H1 (cell line): Measurements from ENCODE around the gene MAK. TPM values are rescaled to one million over a fixed set of nuclear protein-coding genes. Genes with fewer than 3 reads are reported as not detected.

Experiments
- CTCF ChIA-PET: fragments of 300-600 bp; sonication (Branson Sonifier 250); formaldehyde crosslinking; loops from one replicate; lab custom pipeline; 2021; ENCODE audit not compliant: partially characterized antibody; lab: Charles Lee
- POLR2A ChIA-PET: fragments of 300-600 bp; sonication (Branson Sonifier 250); formaldehyde crosslinking; loops from one replicate; lab custom pipeline; 2021; ENCODE audit warnings: inconsistent platforms; ENCODE audit not compliant: partially characterized antibody; lab: Charles Lee
- DNase-seq, 2 experiments: peaks; one replicate each; pipeline versions ENCODE4 v3.0.0 to v3.0.0-alpha.2; 2010 to 2022; ENCODE audit warnings: low spot score in 2 of 2, low read depth in 1 of 2, mixed read lengths in 1 of 2
- FAIRE-seq: peaks from 2 replicates; lab custom pipeline; 2011; peaks lifted over from hg19 to GRCh38; lab: Jason Lieb, UNC
- H2AFZ ChIP-seq: 2 replicates; pipeline ENCODE4 v1.8.1; 2012; ENCODE audit warnings: low read length, inconsistent platforms
- H2AK5ac ChIP-seq: 2 replicates; pipeline ENCODE4 v1.6.1; 2013; ENCODE audit warnings: low read depth, low read length
- H2BK120ac ChIP-seq: replicated peaks from 2 replicates; pipeline ENCODE3; 2013; ENCODE audit warnings: low read depth, low read length, inconsistent platforms
- H2BK12ac ChIP-seq: 2 replicates; pipeline ENCODE4 v1.6.1; 2013; ENCODE audit warnings: low read depth, low read length
- H2BK15ac ChIP-seq: 2 replicates; pipeline ENCODE4 v1.6.1; 2013; ENCODE audit warnings: low read length
- H2BK20ac ChIP-seq: 2 replicates; pipeline ENCODE4 v1.6.1; 2013; ENCODE audit warnings: low read length
- H2BK5ac ChIP-seq: 2 replicates; pipeline ENCODE4 v1.6.1; 2013; ENCODE audit warnings: low read depth, low read length
- H3K14ac ChIP-seq: 2 replicates; pipeline ENCODE4 v1.6.1; 2013; ENCODE audit warnings: inconsistent platforms; ENCODE audit not compliant: insufficient read length
- H3K18ac ChIP-seq: 2 replicates; pipeline ENCODE4 v1.6.1; 2013; ENCODE audit warnings: low read length; ENCODE audit errors: extremely low read depth
- H3K23ac ChIP-seq: 2 replicates; pipeline ENCODE4 v1.6.1; 2013; ENCODE audit warnings: inconsistent platforms; ENCODE audit not compliant: insufficient read length
- H3K23me2 ChIP-seq: 2 replicates; pipeline ENCODE4 v1.6.1; 2013; ENCODE audit warnings: low read depth, low read length
- H3K27ac ChIP-seq: 2 replicates; pipeline ENCODE4 v1.6.1; 2011; ENCODE audit warnings: low read depth, low read length, inconsistent platforms
- H3K27me3 ChIP-seq, 4 experiments: replicated peaks in 1 of 4; 1 replicate in 1 of 4; 2 replicates in 3 of 4; pipeline versions ENCODE4 v1.6.1 to v1.8.1; 2011 to 2013; ENCODE audit warnings: low read length in 3 of 4, mild to moderate bottlenecking in 3 of 4, inconsistent platforms in 2 of 4, mixed read lengths in 2 of 4, moderate library complexity in 1 of 4; ENCODE audit not compliant: control insufficient read depth in 3 of 4, insufficient read depth in 3 of 4; ENCODE audit errors: extremely low read depth in 1 of 4
- H3K36me3 ChIP-seq, 4 experiments: 2 replicates each; pipeline versions ENCODE4 v1.6.1 to v1.8.1; 2011 to 2013; ENCODE audit warnings: mild to moderate bottlenecking in 4 of 4, low read length in 3 of 4, moderate library complexity in 2 of 4, control low read depth in 1 of 4, inconsistent platforms in 1 of 4; ENCODE audit not compliant: insufficient read depth in 4 of 4, control insufficient read depth in 2 of 4
- H3K4ac ChIP-seq: replicated peaks from 2 replicates; pipeline ENCODE3; 2013; ENCODE audit warnings: low read length, low read depth, mixed read lengths, inconsistent platforms; ENCODE audit not compliant: insufficient read length
- H3K4me1 ChIP-seq, 4 experiments: replicated peaks in 1 of 4; 1 replicate in 1 of 4; 2 replicates in 3 of 4; pipeline versions ENCODE4 v1.6.1 to v1.8.1; 2011 to 2013; ENCODE audit warnings: low read length in 3 of 4, inconsistent platforms in 2 of 4, mixed read lengths in 1 of 4; ENCODE audit not compliant: insufficient read depth in 4 of 4, control insufficient read depth in 3 of 4
- H3K4me2 ChIP-seq, 2 experiments: 2 replicates each; pipeline versions ENCODE4 v1.6.1 to v1.8.1; 2011 to 2013; ENCODE audit warnings: low read depth in 2 of 2, low read length in 2 of 2, control low read depth in 1 of 2, inconsistent platforms in 1 of 2, mild to moderate bottlenecking in 1 of 2; ENCODE audit not compliant: insufficient read depth in 1 of 2
- H3K4me3 ChIP-seq, 4 experiments: fragments of 200-600, 300-600 bp in 1 of 4; sonication (generic), shearing (Covaris generic), sonication (Bioruptor Twin) in 1 of 4; 2 replicates each; pipeline versions ENCODE4 v1.5.1 to v1.8.1; 2011 to 2016; ENCODE audit warnings: low read length in 4 of 4, low read depth in 3 of 4, control low read depth in 2 of 4, inconsistent platforms in 2 of 4, mild to moderate bottlenecking in 2 of 4, mixed read lengths in 1 of 4, moderate library complexity in 1 of 4; ENCODE audit not compliant: insufficient read depth in 2 of 4; ENCODE audit errors: extremely low read depth in 1 of 4
- H3K56ac ChIP-seq: replicated peaks from 2 replicates; pipeline ENCODE3; 2013; ENCODE audit warnings: low read depth, mild to moderate bottlenecking, mixed read lengths, low read length, inconsistent platforms; ENCODE audit not compliant: insufficient read length
- H3K79me1 ChIP-seq: 2 replicates; pipeline ENCODE4 v1.6.1; 2013; ENCODE audit warnings: low read depth, low read length, control low read depth
- H3K79me2 ChIP-seq, 2 experiments: 2 replicates each; pipeline versions ENCODE4 v1.6.1 to v1.8.1; 2012 to 2013; ENCODE audit warnings: low read length in 2 of 2, mild to moderate bottlenecking in 2 of 2, inconsistent platforms in 1 of 2; ENCODE audit not compliant: insufficient read depth in 2 of 2, control insufficient read depth in 1 of 2
- H3K9ac ChIP-seq, 4 experiments: replicated peaks in 1 of 4; 1 replicate in 1 of 4; 2 replicates in 3 of 4; pipeline versions ENCODE4 v1.6.1 to v1.8.1; 2011 to 2013; ENCODE audit warnings: low read depth in 3 of 4, low read length in 3 of 4, control low read depth in 2 of 4, mild to moderate bottlenecking in 2 of 4, moderate library complexity in 2 of 4, inconsistent platforms in 1 of 4; ENCODE audit errors: extremely low read depth in 1 of 4
- H3K9me3 ChIP-seq, 2 experiments: 2 replicates each; pipeline versions ENCODE4 v1.6.1 to v1.8.1; 2012 to 2013; ENCODE audit warnings: mild to moderate bottlenecking in 2 of 2, moderate library complexity in 2 of 2, control low read depth in 1 of 2, inconsistent platforms in 1 of 2, low read depth in 1 of 2, low read length in 1 of 2, mixed read lengths in 1 of 2; ENCODE audit not compliant: insufficient read depth in 2 of 2
- H4K20me1 ChIP-seq, 2 experiments: replicated peaks in 1 of 2; 2 replicates each; pipeline versions ENCODE3 to v1.8.1; 2011 to 2013; ENCODE audit warnings: inconsistent platforms in 2 of 2, low read length in 2 of 2, mild to moderate bottlenecking in 1 of 2; ENCODE audit not compliant: insufficient read depth in 2 of 2, control insufficient read depth in 1 of 2
- H4K5ac ChIP-seq: 2 replicates; pipeline ENCODE4 v1.6.1; 2013; ENCODE audit warnings: low read length, low read depth, mixed read lengths, inconsistent platforms; ENCODE audit not compliant: insufficient read length
- H4K8ac ChIP-seq: 2 replicates; pipeline ENCODE4 v1.8.0; 2013; ENCODE audit warnings: mild to moderate bottlenecking, moderate library complexity, low read length, inconsistent platforms; ENCODE audit not compliant: insufficient read depth; ENCODE audit errors: extremely low read depth
- H4K91ac ChIP-seq: replicated peaks from 2 replicates; pipeline ENCODE3; 2013; ENCODE audit warnings: low read length, mixed read lengths, inconsistent platforms; ENCODE audit not compliant: insufficient read length
- BCL11A ChIP-seq, 2 experiments: IDR thresholded peaks; one replicate each; pipeline ENCODE4 v1.6.1; 2011; ENCODE audit warnings: low read depth in 2 of 2, low read length in 2 of 2, mild to moderate bottlenecking in 2 of 2
- CBX8 ChIP-seq: fragments of 300-800, 300-1000 bp; sonication (generic); IDR thresholded peaks from 2 replicates; pipeline ENCODE4 v1.7.1; 2016; ENCODE audit warnings: low read depth, low read length, borderline replicate concordance
- EGR1 ChIP-seq: IDR thresholded peaks from 2 replicates; pipeline ENCODE4 v1.6.1; 2011; ENCODE audit warnings: low read depth, low read length, borderline replicate concordance
- MAFK ChIP-seq: IDR thresholded peaks from 2 replicates; pipeline ENCODE4 v1.6.1; 2012; ENCODE audit warnings: low read depth, mild to moderate bottlenecking, improper control_type of control experiment, low read length
- MAX ChIP-seq: IDR thresholded peaks from 2 replicates; pipeline ENCODE4 v1.6.1; 2012; ENCODE audit warnings: inconsistent platforms
- RFX5 ChIP-seq: IDR thresholded peaks from 2 replicates; pipeline ENCODE4 v1.6.1; 2011; ENCODE audit warnings: low read depth, low read length, improper control_type of control experiment, borderline replicate concordance
- RNF2 ChIP-seq: fragments of 200-900, 300-1000 bp; sonication (generic); IDR thresholded peaks from 2 replicates; pipeline ENCODE4 v1.7.1; 2016; ENCODE audit warnings: borderline replicate concordance, low read depth, mild to moderate bottlenecking, antibody characterized with exemption, low read length; ENCODE audit not compliant: poor library complexity, severe bottlenecking; ENCODE audit errors: missing control alignments
- RXRA ChIP-seq: IDR thresholded peaks from 2 replicates; pipeline ENCODE4 v1.6.1; 2011; ENCODE audit warnings: low read depth, mild to moderate bottlenecking, low read length, moderate library complexity; ENCODE audit not compliant: insufficient read depth
- TAF7 ChIP-seq: optimal IDR thresholded peaks from 2 replicates; pipeline ENCODE3; 2011; ENCODE audit warnings: low read depth, mild to moderate bottlenecking, inconsistent platforms, low read length, moderate library complexity, borderline replicate concordance
- WGBS, 2 experiments: shearing (Covaris generic) in 1 of 2; methylation state at CpG; one replicate each; pipeline versions ENCODE4 v1.1.6 to v1.1.7; 2013 to 2015; ENCODE audit warnings: low lambda C conversion rate in 2 of 2, mixed read lengths in 2 of 2, inconsistent platforms in 1 of 2, low coverage in 1 of 2, missing lambda C conversion rate in 1 of 2; ENCODE audit not compliant: insufficient replicate concordance in 2 of 2, insufficient coverage in 1 of 2, insufficient read length in 1 of 2; ENCODE audit errors: extremely low coverage in 1 of 2, missing lambda C conversion rate in 1 of 2; 5-methylcytosine and 5-hydroxymethylcytosine counted together
- polyA plus RNA-seq, 7 experiments: library from polyadenylated mRNA; depleted of rRNA in 3 of 7; stranded (reverse) in 5 of 7; unstranded in 2 of 7; fragments of >200 nt in 5 of 7; fragments of 200-250 nt in 2 of 7; gene quantifications; 1 replicate in 5 of 7; 2 replicates in 1 of 7; 4 replicates in 1 of 7; pipeline versions ENCODE4 v1.2.1 to v1.2.3, GENCODE V29; 2011 to 2013; ENCODE audit warnings: missing spikeins in 2 of 7, mixed read lengths in 2 of 7
- total RNA-seq: library from RNA; stranded (reverse); fragmentation: NEBNext Ultra II Directional; extraction: Animal tissue kit (Norgen Biotek cat#: 25700); gene quantifications from 2 replicates; pipeline ENCODE4 v1.2.1, GENCODE V29; 2021
- TF ChIP-seq, protein P1 (sequence below): IDR thresholded peaks from 2 replicates; pipeline ENCODE4 v1.6.1; 2012; ENCODE audit warnings: low read length, inconsistent platforms

The MAK gene
- total and polyA plus RNA-seq, 2 of the 8 experiments (the other 6 are each of a cell fraction or from before 2014, with no cell fraction given) = 0.08 to 0.37 TPM

- ChIA-PET CTCF (interaction anchor here (4.1 kb wide), 1 partner anchor 33 kb away, joined by 12 read pairs; no protein-coding TSS in a partner anchor), POLR2A (interaction anchor here (0.7 kb wide), 1 partner anchor 90 kb away, joined by 3 read pairs; the partner anchor contains the start of gene GCM2)
- Histone ChIP-seq H3K79me1 (no peaks in the 10 kb centered on the region), H3K27ac (no peak overlapping the region), H3K14ac (no peak overlapping the region), H3K27me3 (no peaks in the 10 kb centered on the region), H3K79me2 (no peaks in the 10 kb centered on the region), H4K8ac (no peak overlapping the region), H2AFZ (no peak overlapping the region), H2BK12ac (no peak overlapping the region), H3K9me3 (no peaks in the 10 kb centered on the region), H4K91ac (no peak overlapping the region), H2BK20ac (no peak overlapping the region), H3K4ac (no peak overlapping the region), H3K9ac (no peak overlapping the region), H3K4me2 (no peak overlapping the region), H3K4me3 (no peak overlapping the region), H2BK5ac (no peak overlapping the region), H4K5ac (no peak overlapping the region), H2BK15ac (no peak overlapping the region), H2BK120ac (no peak overlapping the region), H4K20me1 (peaks cover 0 to 2% of the 10 kb centered on the region in 2 experiments), H3K4me1 (no peaks in the 10 kb centered on the region)
- whole genome bisulfite sequencing, 2 experiments = 89% methylated on average over 5 of the region's 5 CpGs; no CpG with 5 or more reads in 1 of the 2 experiments
- FAIRE-seq (no peak), DNase-seq (no peak)
- TF ChIP-seq BCL11A (IDR thresholded peaks at IDR 0.05; ENCODE audit: low read depth in 2 of 2, low read length in 2 of 2) (no peak), EGR1 (no peak), MAX (no peak), RNF2 (no peak), TAF7 (no peak), RFX5 (no peak), MAFK (no peak), CBX8 (no peak), RXRA (no peak)
- TF ChIP-seq, protein P1, sequence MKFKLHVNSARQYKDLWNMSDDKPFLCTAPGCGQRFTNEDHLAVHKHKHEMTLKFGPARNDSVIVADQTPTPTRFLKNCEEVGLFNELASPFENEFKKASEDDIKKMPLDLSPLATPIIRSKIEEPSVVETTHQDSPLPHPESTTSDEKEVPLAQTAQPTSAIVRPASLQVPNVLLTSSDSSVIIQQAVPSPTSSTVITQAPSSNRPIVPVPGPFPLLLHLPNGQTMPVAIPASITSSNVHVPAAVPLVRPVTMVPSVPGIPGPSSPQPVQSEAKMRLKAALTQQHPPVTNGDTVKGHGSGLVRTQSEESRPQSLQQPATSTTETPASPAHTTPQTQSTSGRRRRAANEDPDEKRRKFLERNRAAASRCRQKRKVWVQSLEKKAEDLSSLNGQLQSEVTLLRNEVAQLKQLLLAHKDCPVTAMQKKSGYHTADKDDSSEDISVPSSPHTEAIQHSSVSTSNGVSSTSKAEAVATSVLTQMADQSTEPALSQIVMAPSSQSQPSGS = no peak
- TF ChIP-seq, all 59 proteins: peak for 0
- Histone ChIP-seq H3K56ac (no peak overlapping the region), H3K18ac (no peak overlapping the region), H3K23me2 (no peaks in the 10 kb centered on the region), H3K23ac (no peak overlapping the region), H2AK5ac (no peak overlapping the region), H3K36me3 (0 out of 8 replicates have a peak, but pooled peaks cover 0 to 3% (median 0%) of the 10 kb centered on the region in 4 experiments)
Observed at GRCh38 chr6:10791673-10792072, 46.7 kb downstream of the MAK start.
